HG02759 (cell line): ENCODE data around the gene LETM1.
A peak's percentile ranks its signal among the peaks of the same experiment; 100 is the strongest.

Experiments used
- ATAC-seq: cut with Tn5 transposase; IDR thresholded peaks from one replicate; pipeline ENCODE4 v1.9.1; 2021; ENCODE audit warnings: mild to moderate bottlenecking, moderate library complexity; ENCODE audit not compliant: unreplicated experiment

Gene LETM1

GRCh38 chr4:1873291-1873690 is 17.3 kb upstream of the LETM1 start:
- ATAC-seq = no peak

GRCh38 chr4:1872870-1873269 is 16.9 kb upstream of the LETM1 start:
- ATAC-seq = no peak

GRCh38 chr4:1871471-1872021 is 15.6 kb upstream of the LETM1 start:
- ATAC-seq = peak; percentile 8

GRCh38 chr4:1870578-1871443 is 14.9 kb upstream of the LETM1 start, which contains the start of gene NSD2:
TSS of gene NSD2 (plus strand) at chr4:1871393. CDS start at chr4:1900655, 29,262 bp downstream.
- ATAC-seq = peak; percentile 71

- peak; percentile 45 for ATAC-seq
Measured at GRCh38 chr4:1870328-1870577, 14.3 kb upstream of the LETM1 start.

- ATAC-seq = peak; percentile 1
Measured at GRCh38 chr4:1869530-1870327, 13.8 kb upstream of the LETM1 start.

- no peak for ATAC-seq
Measured at GRCh38 chr4:1868912-1869311, 13.0 kb upstream of the LETM1 start.

GRCh38 chr4:1868293-1868692 is 12.3 kb upstream of the LETM1 start:
- ATAC-seq = no peak

- no peak for ATAC-seq
Measured at GRCh38 chr4:1866189-1866661, 10.3 kb upstream of the LETM1 start.

GRCh38 chr4:1864076-1865008 is 8.4 kb upstream of the LETM1 start:
- no peak for ATAC-seq

- ATAC-seq = no peak
Measured at GRCh38 chr4:1863297-1864033, 7.5 kb upstream of the LETM1 start.

- no peak for ATAC-seq
Measured at GRCh38 chr4:1862961-1863296, 7.0 kb upstream of the LETM1 start.

GRCh38 chr4:1862055-1862911 is 6.3 kb upstream of the LETM1 start:
- ATAC-seq = no peak

GRCh38 chr4:1859389-1859753 is 3.4 kb upstream of the LETM1 start:
- no peak for ATAC-seq

- ATAC-seq = no peak
Measured at GRCh38 chr4:1857931-1858330, 2.0 kb upstream of the LETM1 start.

GRCh38 chr4:1856943-1857699 is 1.2 kb upstream of the LETM1 start:
- ATAC-seq = no peak

GRCh38 chr4:1855333-1856070 is 454 bp downstream of the LETM1 start:
- peak; percentile 31 for ATAC-seq

- ATAC-seq = no peak
Measured at GRCh38 chr4:1854752-1855151, 1.2 kb downstream of the LETM1 start.
